GM18517 (cell line): ENCODE data around the gene TERC.
"Not testable (repeated sequence)": the region's sequence is repeated elsewhere in the genome, so short reads cannot be mapped to it uniquely, and the experiment has no call there.

Source experiments
- ATAC-seq: cut with Tn5 transposase; IDR thresholded peaks from one replicate; pipeline ENCODE4 v1.9.1; 2021; ENCODE audit warnings: mild to moderate bottlenecking, moderate library complexity; ENCODE audit not compliant: unreplicated experiment

Gene TERC

GRCh38 chr3:169772305-169772896 lies 7.5 kb upstream of the TERC start:
- ATAC-seq: peak; percentile 20

DNA sequence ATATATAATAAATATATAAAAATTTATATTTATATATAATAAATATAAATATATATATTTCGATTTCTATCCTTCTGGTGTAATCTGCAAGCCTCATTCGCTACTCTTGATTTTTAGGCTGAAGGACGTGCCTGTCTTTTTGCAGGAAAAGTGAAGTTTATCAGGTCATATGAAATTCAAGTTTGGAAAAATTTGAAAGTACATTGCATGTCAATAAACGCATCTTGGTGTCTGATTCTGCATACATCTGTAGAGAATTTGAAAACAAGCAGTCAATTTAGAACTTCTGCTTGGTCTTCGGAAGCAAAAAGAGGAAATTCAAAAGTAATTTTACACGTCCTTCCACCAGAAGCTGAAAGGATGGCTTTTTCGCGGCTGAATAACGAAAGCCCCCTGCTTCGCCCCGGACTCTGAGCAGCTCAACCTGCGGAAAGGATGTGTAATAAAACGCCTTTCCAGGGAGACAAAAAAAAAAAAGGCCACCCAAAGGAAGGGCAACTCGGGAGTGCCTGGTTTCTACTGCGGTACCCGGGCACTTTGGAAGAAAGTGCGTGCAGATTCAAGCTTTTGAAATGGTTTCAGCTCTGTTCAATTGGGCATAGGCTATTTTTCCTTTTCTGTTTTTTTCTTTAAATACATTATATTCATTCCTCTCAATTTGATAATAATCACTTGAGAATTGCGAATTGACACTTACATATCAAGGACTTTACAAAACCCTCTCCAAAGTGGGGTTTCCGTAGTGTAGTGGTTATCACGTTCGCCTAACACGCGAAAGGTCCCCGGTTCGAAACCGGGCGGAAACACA lies 6.8 kb upstream of the TERC start:
- peak; percentile 30 for ATAC-seq

DNA sequence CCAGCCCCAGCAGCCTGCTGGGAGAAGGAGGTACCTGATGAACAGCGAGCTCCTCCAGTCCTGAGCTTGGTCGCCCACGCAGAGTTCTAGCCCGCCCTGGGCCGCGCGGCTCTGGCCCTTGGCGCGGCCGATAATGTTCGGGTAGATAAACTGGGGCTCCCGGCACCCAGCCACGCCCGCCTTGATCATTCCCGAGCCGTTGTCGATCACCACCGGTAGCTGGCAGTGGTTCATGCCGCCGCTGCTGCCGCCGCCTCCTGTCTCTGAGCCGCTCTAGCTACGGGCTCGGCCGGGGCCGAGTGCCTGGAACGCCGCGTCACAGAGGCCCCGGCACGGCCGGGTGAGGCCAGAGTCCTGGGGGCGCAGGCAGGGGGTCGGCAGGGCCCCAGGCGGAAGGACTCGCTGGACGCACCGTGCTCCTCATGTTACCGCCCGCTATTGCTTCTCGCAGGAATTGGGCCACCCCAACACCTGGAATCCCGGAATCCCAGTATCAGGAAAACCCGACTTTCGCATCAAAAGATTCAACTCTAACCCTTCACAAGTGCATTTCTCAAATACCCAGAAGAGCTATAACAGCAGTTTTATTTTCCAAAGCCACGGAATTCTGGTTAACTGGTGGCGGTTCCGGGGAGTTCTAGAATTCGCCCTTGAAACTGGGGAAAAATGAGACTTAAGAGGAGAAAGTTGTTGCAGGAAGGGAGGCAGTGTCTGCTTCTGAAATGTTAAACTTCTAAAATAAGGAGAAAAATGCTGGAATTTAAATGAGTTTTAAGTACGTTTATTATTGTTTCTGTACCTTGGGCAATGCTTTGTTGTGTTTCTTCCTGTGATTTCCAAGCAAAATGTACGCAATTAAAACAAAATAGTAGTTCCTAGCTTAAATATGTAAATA lies 4.7 kb upstream of the TERC start, which contains the start of gene ACTRT3:
ACTRT3 (minus strand) TSS at position 275 of the 895 bp plus-strand sequence; CDS start at position 234, 41 bp downstream.
- peak; percentile 20 for ATAC-seq

GRCh38 chr3:169764312-169764881 lies 463 bp downstream of the TERC start:
- peak; percentile 42 for ATAC-seq

- ATAC-seq: no peak
Observed at GRCh38 chr3:169760479-169760878, 4.4 kb downstream of the TERC start.

DNA sequence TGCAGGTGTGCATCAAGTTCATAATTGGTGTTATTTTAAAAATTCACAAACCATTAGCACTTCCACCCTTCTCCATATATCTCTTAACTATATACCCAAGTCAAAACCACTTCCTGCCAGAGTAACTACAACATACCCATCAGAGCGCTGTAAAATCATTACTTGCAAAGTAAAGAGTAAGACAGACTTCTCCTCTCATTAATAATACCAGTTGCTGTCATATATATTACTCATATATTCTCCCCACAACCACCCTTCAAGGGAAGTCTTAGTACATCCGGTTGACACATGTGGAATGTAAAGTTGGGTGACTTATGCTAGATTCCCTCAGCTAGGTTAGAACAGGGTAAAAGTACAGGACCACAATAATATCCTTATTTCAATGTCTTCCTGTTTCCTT lies 5.6 kb downstream of the TERC start:
- peak; percentile 48 for ATAC-seq

- ATAC-seq: no peak
Observed at GRCh38 chr3:169758359-169758994, 6.4 kb downstream of the TERC start.

DNA sequence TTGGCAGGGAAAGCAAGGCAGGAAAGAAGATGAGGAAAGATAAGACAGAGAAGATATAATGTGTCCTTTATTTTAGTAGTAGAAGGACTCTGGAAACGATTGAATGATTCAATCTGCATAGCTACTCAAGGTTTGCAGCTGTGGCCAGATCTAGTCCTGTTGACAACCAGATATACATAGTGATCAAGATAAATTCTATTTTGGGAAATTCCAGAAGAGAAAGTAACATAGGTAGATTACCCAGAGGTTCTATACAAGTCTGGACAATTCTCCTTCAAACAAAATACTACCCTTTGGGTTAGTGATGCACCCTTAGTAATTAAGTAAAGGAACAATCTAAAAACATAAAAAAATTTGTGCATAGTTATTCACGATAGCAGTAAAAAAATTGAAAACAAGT lies 9.4 kb downstream of the TERC start:
- no peak for ATAC-seq

GRCh38 chr3:169754711-169755110 lies 10.1 kb downstream of the TERC start:
- no peak for ATAC-seq

GRCh38 chr3:169751875-169752274 lies 13.0 kb downstream of the TERC start:
- ATAC-seq: no peak

- ATAC-seq: no peak
Observed at GRCh38 chr3:169750665-169751064, 14.2 kb downstream of the TERC start.

- ATAC-seq: no peak
Observed at GRCh38 chr3:169748670-169749069, 16.2 kb downstream of the TERC start.

DNA sequence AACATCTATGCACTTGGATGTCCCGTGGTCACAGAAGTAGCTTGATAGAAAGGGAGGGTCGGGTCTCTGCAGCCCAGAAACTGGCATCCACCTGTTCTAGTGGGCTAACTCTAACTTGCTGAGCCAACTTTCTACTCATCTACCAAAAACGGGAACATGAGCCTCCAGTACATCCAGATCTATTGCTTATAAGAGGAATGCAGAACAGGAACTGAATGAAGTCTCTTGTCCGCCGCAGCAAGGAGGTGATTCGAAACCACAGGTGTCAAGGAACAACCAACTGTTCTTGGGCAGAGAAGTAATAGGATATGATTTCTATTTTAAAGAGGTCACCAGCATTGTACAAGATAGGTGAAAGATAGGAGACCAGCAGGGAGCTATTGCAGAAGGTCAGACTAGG lies 17.9 kb downstream of the TERC start:
- no peak for ATAC-seq

- ATAC-seq: no peak
Observed at GRCh38 chr3:169744366-169745054, 20.4 kb downstream of the TERC start.

DNA sequence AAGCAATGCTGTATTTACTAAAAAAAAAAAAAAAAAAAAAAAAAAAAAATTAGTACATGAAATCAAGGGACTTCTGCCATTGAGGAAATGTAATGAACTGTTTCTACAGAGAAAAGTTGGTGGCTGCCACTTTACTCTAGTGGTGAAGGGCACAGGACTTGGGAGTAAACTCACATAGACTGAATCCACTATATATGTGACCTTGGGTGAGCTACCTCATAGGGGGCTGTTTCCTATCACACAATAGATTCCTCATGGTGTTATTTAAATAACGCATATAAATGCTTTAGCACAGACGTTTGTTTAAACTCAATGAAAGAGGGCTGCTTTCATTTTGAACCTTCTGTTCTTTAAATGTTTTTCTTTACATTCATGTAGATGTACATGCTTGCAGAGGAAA lies 25.8 kb downstream of the TERC start:
- ATAC-seq: no peak

- not testable (repeated sequence) for ATAC-seq
Observed at GRCh38 chr3:169731857-169732256, 33.0 kb downstream of the TERC start.

GRCh38 chr3:169722724-169723123 lies 42.1 kb downstream of the TERC start:
- ATAC-seq: no peak

DNA sequence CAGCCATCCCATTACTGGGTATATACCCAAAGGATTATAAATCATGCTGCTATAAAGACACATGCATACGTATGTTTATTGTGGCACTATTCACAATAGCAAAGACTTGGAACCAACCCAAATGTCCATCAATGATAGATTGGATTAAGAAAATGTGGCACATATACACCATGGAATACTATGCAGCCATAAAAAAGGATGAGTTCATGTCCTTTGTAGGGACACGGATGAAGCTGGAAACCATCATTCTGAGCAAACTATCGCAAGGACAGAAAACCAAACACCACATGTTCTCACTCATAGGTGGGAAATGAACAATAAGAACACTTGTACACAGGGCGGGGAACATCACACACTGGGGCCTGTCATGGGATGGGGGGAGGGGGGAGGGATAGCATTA lies 46.4 kb downstream of the TERC start:
- ATAC-seq: not testable (repeated sequence)
